OCI-LY1 (cell line): Measurements from ENCODE around the gene TMEM229B.

Experiments
- H2AFZ ChIP-seq: fragments of 200-600 bp; sonication (generic), shearing (Covaris generic); 2 replicates; pipeline ENCODE4 v1.6.0; 2014; ENCODE audit warnings: antibody characterized with exemption, mild to moderate bottlenecking, low read length
- H3F3A ChIP-seq: fragments of 200-600 bp; sonication (generic), shearing (Covaris generic); 2 replicates; pipeline ENCODE4 v1.6.0; 2014; ENCODE audit warnings: mild to moderate bottlenecking, antibody characterized with exemption, low read length, moderate library complexity; ENCODE audit not compliant: insufficient read depth
- H3K27ac ChIP-seq: fragments of 200-600 bp; sonication (generic); 2 replicates; pipeline ENCODE4 v1.5.1; 2014; ENCODE audit warnings: low read length, mixed run types, mild to moderate bottlenecking, low read depth; ENCODE audit not compliant: poor library complexity, severe bottlenecking
- H3K27me3 ChIP-seq: fragments of 200-600 bp; sonication (generic); 2 replicates; pipeline ENCODE4 v1.6.0; 2014; ENCODE audit warnings: antibody characterized with exemption, mild to moderate bottlenecking, low read length, moderate library complexity; ENCODE audit not compliant: insufficient read depth
- H3K36me3 ChIP-seq: fragments of 200-600 bp; sonication (generic); 2 replicates; pipeline ENCODE4 v1.6.1; 2014; ENCODE audit warnings: mild to moderate bottlenecking, antibody characterized with exemption, low read length, moderate library complexity, mixed read lengths; ENCODE audit not compliant: insufficient read depth
- H3K4me1 ChIP-seq: fragments of 200-600 bp; sonication (generic); 2 replicates; pipeline ENCODE4 v1.5.1; 2014; ENCODE audit warnings: mild to moderate bottlenecking, low read length, moderate library complexity; ENCODE audit not compliant: insufficient read depth, severe bottlenecking
- H3K4me2 ChIP-seq: fragments of 200-600 bp; sonication (generic), shearing (Covaris generic); 2 replicates; pipeline ENCODE4 v1.6.1; 2014; ENCODE audit warnings: low read length
- H3K4me3 ChIP-seq: fragments of 200-600 bp; sonication (generic); 2 replicates; pipeline ENCODE4 v1.5.1; 2014; ENCODE audit warnings: low read length, low read depth, mild to moderate bottlenecking, mixed read lengths; ENCODE audit not compliant: poor library complexity, severe bottlenecking
- H3K79me2 ChIP-seq: fragments of 200-600 bp; shearing (Covaris generic); 2 replicates; pipeline ENCODE4 v1.6.1; 2016; ENCODE audit warnings: mixed run types, low read length, mixed read lengths; ENCODE audit not compliant: insufficient read depth
- H3K9ac ChIP-seq: fragments of 200-600 bp; sonication (generic), shearing (Covaris generic); 2 replicates; pipeline ENCODE4 v1.6.1; 2014; ENCODE audit warnings: mild to moderate bottlenecking, low read length, mixed read lengths
- H3K9me2 ChIP-seq: fragments of 200-600 bp; sonication (generic), shearing (Covaris generic); 2 replicates; pipeline ENCODE4 v1.6.1; 2014; ENCODE audit warnings: low read depth, mild to moderate bottlenecking, low read length, mixed read lengths
- H3K9me3 ChIP-seq: fragments of 200-600 bp; shearing (Covaris generic); 2 replicates; pipeline ENCODE4 v1.6.1; 2014; ENCODE audit warnings: low read length, mixed read lengths
- H4K20me1 ChIP-seq: fragments of 200-600 bp; sonication (generic), shearing (Covaris generic); 2 replicates; pipeline ENCODE4 v1.6.0; 2016; ENCODE audit warnings: mild to moderate bottlenecking, low read length; ENCODE audit not compliant: insufficient read depth
- CTCF ChIP-seq: fragments of 200-600 bp; sonication (generic), shearing (Covaris generic); IDR thresholded peaks from 2 replicates; pipeline ENCODE4 v1.5.1; 2017; ENCODE audit warnings: mild to moderate bottlenecking, antibody characterized with exemption, low read length, moderate library complexity, mixed read lengths
- EZH2 ChIP-seq: fragments of 200-600 bp; sonication (generic), shearing (Covaris generic); IDR thresholded peaks from 2 replicates; pipeline ENCODE4 v1.8.0; 2017; ENCODE audit warnings: borderline replicate concordance, mixed run types, mild to moderate bottlenecking, antibody characterized with exemption, low read length, moderate library complexity, mixed read lengths

TMEM229B gene

GRCh38 chr14:67490196-67490595, 1.7 kb upstream of the TMEM229B start:
- Histone ChIP-seq H3K27ac (no peak overlapping the region), H3K27me3 (no peaks in the 10 kb centered on the region), H3F3A (no peaks in the 10 kb centered on the region), H3K9me3 (peaks cover 10% of the 10 kb centered on the region; the same call in 1 of the 2 replicates), H4K20me1 (no peaks in the 10 kb centered on the region), H3K4me2 (no peak overlapping the region), H3K79me2 (no peaks in the 10 kb centered on the region), H2AFZ (no peak overlapping the region), H3K9ac (no peak overlapping the region), H3K9me2 (no peaks in the 10 kb centered on the region), H3K4me1 (peaks cover 21% of the 10 kb centered on the region), H3K4me3 (no peak overlapping the region), H3K36me3 (peaks cover 6% of the 10 kb centered on the region; the same call in 1 of the 2 replicates)
- no peak for TF ChIP-seq CTCF
- TF ChIP-seq EZH2: no peak

DNA sequence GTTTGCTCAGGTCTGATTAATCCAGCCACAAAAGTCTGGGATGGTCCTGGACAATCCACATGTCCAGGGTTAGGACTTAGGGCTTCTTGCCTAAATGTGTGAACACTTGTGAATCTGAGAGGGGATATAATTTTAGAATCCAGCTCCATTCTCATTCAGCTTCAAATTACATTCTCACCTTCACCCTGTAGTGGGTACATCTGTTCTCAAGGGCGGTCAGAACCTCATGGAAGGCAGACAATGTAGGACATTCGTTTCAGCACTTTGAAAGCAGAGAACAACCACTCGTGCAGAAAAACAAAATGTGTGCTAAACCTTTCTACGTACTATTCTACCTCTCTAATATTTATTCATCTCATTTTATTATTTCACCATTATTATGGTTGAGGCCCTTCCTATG, 1.2 kb downstream of the TMEM229B start:
- Histone ChIP-seq H3F3A (no peaks in the 10 kb centered on the region), H3K27ac (peak overlapping the region; percentile 76), H3K4me2 (peak overlapping the region; percentile 68; the same call in 1 of the 2 replicates), H2AFZ (no peak overlapping the region), H3K9me3 (no peaks in the 10 kb centered on the region), H3K4me3 (peak overlapping the region; percentile 57), H3K79me2 (no peaks in the 10 kb centered on the region), H3K4me1 (peaks cover 21% of the 10 kb centered on the region), H3K9ac (no peak overlapping the region), H4K20me1 (no peaks in the 10 kb centered on the region), H3K9me2 (no peaks in the 10 kb centered on the region), H3K27me3 (no peaks in the 10 kb centered on the region), H3K36me3 (peaks cover 6% of the 10 kb centered on the region; the same call in 1 of the 2 replicates)
- TF ChIP-seq EZH2 (no peak), CTCF (no peak)

DNA sequence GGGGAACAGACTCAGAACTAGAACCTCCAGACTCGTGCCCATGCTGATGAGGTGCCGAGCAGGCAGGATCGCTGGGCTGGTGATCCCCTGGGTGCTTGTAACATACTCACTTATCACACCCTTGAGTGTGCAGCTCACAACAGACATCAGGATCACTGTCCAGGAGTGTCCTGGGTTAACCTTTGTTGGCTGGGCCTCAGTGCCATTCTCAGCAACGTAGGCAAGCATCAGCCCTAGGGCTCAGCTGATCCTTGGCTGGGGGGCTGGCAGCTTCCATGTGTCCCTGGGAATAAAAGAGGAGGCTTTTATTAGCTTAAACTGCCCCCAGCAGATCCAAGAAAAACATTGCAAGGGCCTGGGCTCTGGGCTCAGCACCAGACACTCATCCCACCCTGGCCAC, 1.6 kb downstream of the TMEM229B start:
- no peaks in the 10 kb centered on the region for H3K79me2 ChIP-seq
- no peaks in the 10 kb centered on the region for H3K27me3 ChIP-seq
- no peak overlapping the region for H3K27ac ChIP-seq
- H3K4me1 ChIP-seq: peaks cover 21% of the 10 kb centered on the region
- H3K4me3 ChIP-seq: no peak overlapping the region
- H3K9me2 ChIP-seq: no peaks in the 10 kb centered on the region
- TF ChIP-seq CTCF: no peak
- TF ChIP-seq EZH2: no peak
- H3K4me2 ChIP-seq: no peak overlapping the region
- no peaks in the 10 kb centered on the region for H4K20me1 ChIP-seq
- no peak overlapping the region for H3K9ac ChIP-seq
- H3F3A ChIP-seq: no peaks in the 10 kb centered on the region
- no peaks in the 10 kb centered on the region for H3K9me3 ChIP-seq
- H2AFZ ChIP-seq: no peak overlapping the region
- peaks cover 6% of the 10 kb centered on the region; the same call in 1 of the 2 replicates for H3K36me3 ChIP-seq
